ENCODE results near the gene KRT6A. TPM values are rescaled to one million over a fixed set of nuclear protein-coding genes. Genes with fewer than 3 reads are reported as not detected.
"Not testable (repeated sequence)": the region's sequence is repeated elsewhere in the genome, so short reads cannot be mapped to it uniquely, and the experiment has no call there.

Gene KRT6A
- total and polyA plus RNA-seq, 2 of the 13 experiments (the other 11 are each of a cell fraction or from before 2014, with no cell fraction given): 0.13 TPM; not detected in 1

DNA sequence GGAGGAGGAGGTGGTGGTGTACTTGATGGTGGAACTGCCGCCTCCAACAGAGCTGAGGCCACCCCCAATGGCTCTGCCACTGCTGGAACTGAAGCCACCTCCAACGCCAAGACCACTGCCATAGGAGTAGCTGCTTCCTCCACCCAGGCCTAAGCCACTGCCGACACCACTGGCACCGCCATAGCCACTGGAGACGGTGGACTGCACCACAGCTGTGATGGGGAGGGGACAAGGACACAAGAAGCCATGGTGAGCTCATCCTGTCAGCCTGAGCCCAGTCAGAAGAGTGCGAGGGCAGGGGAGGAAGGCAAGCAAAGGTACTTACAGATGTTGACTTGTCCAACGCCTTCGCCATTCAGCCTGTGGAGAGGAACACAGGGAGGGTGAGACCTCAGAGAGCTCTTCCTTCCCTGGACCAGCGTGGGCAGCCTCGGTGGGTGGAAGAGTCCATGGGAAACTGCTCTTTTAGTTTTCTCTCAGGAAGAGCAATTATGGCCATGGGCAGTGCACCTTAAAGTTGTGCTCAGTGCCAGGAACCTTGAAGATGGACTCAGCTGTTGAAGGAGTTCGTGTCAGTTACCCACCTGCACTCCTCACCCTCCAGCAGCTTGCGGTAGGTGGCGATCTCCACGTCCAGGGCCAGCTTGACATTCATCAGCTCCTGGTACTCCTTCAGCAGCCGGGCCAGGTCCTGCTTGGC lies 5.2 kb downstream of the KRT6A start:
- H3K27me3 ChIP-seq (ENCODE audit: control insufficient read depth in 1 of 2, insufficient read depth in 2 of 2, low read length in 2 of 2): peaks cover 0 to 11% of the 10 kb centered on the region in 2 experiments; a peak in 2 of 5 replicates
- H2AFZ ChIP-seq (ENCODE audit: low read length); ATAC-seq; H3K4me3 ChIP-seq (replicated peaks in 1 of 3; ENCODE audit: insufficient read depth in 1 of 3, low read depth in 2 of 3, low read length in 3 of 3); H3K4me1 ChIP-seq (ENCODE audit: insufficient read depth, low read length); H3K36me3 ChIP-seq (replicated peaks in 1 of 2; ENCODE audit: control insufficient read depth in 1 of 2, insufficient read depth in 2 of 2, low read length in 2 of 2); H3K79me2 ChIP-seq (ENCODE audit: insufficient read depth, low read length); DNase-seq (ENCODE audit: low spot score); BruUV-seq (replicated peaks); H3K4me2 ChIP-seq (ENCODE audit: low read depth, low read length); POLR2A ChIA-PET; H3K27ac ChIP-seq (ENCODE audit: extremely low read length, insufficient read depth, low read length); CTCF ChIA-PET (ENCODE audit: low intra/inter-chr PET ratio, low total read pairs); FAIRE-seq; H3K9me3 ChIP-seq (ENCODE audit: low read length); H4K20me1 ChIP-seq (ENCODE audit: insufficient read depth, low read length); intact Hi-C loops (cut with micrococcal nuclease; ENCODE audit: unreplicated experiment); in situ Hi-C loops (cut with HindIII; ENCODE audit: extremely low pct_ligation_motif_present, low pct_unique_long_range_greater_than_20kb); H3K9ac ChIP-seq (ENCODE audit: insufficient read depth, low read depth, low read length): not testable (repeated sequence)
- 18% methylated on average over 4 of the region's 15 CpGs for WGBS (ENCODE audit: low lambda C conversion rate)

DNA sequence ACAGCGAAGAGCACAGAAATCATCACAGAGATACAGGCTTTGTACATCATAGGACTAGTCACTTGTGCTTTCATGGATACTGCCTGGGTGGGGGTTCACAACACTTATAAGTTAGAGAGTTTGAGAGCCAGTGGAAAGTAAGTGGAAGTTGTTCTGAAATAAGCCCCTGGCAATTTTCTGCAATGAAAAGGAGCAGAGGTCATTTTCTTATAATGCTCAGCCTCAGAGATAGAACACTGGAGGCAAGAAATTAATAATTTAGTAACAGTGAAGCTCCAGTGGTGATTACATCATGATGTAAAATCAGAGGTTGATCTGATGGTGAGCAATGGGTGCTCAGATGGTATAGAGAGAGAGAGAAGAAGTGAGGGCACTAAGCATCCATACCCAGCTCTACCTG lies 5.8 kb downstream of the KRT6A start:
- ATAC-seq: no peak
- no TSS peak for BruUV-seq (replicated peaks)

More for the DNA sequence above, 5.8 kb downstream of the KRT6A start:
- Histone ChIP-seq H3K27ac (ENCODE audit: extremely low read length, insufficient read depth, low read length) (no peak overlapping the region), H3K79me2 (ENCODE audit: insufficient read depth, low read length) (no peaks in the 10 kb centered on the region), H3K4me3 (replicated peaks in 1 of 3; ENCODE audit: insufficient read depth in 1 of 3, low read depth in 2 of 3, low read length in 3 of 3) (no peak overlapping the region), H3K36me3 (replicated peaks in 1 of 2; ENCODE audit: control insufficient read depth in 1 of 2, insufficient read depth in 2 of 2, low read length in 2 of 2) (no peaks in the 10 kb centered on the region), H4K20me1 (ENCODE audit: insufficient read depth, low read length) (no peaks in the 10 kb centered on the region), H3K4me1 (ENCODE audit: insufficient read depth, low read length) (no peaks in the 10 kb centered on the region), H3K27me3 (ENCODE audit: control insufficient read depth in 1 of 2, insufficient read depth in 2 of 2, low read length in 2 of 2) (peaks cover 0 to 9% of the 10 kb centered on the region in 2 experiments; a peak in 2 of 5 replicates), H3K9me3 (ENCODE audit: low read length) (no peaks in the 10 kb centered on the region), H3K9ac (ENCODE audit: insufficient read depth, low read depth, low read length) (no peak overlapping the region), H2AFZ (ENCODE audit: low read length) (no peak overlapping the region), H3K4me2 (ENCODE audit: low read depth, low read length) (no peak overlapping the region)
- DNase-seq (ENCODE audit: low spot score) (no peak), FAIRE-seq (no peak)
- TF ChIP-seq, protein P1, sequence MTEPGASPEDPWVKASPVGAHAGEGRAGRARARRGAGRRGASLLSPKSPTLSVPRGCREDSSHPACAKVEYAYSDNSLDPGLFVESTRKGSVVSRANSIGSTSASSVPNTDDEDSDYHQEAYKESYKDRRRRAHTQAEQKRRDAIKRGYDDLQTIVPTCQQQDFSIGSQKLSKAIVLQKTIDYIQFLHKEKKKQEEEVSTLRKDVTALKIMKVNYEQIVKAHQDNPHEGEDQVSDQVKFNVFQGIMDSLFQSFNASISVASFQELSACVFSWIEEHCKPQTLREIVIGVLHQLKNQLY (CRISPR knock-in tag; IDR thresholded peaks at IDR 0.05): no peak
- TF ChIP-seq SPEN (CRISPR knock-in tag; IDR thresholded peaks at IDR 0.05; ENCODE audit: low read depth) (no peak), ZNF782 (CRISPR knock-in tag; IDR thresholded peaks at IDR 0.05; ENCODE audit: borderline replicate concordance) (no peak), CENPT (CRISPR knock-in tag; IDR thresholded peaks at IDR 0.05; ENCODE audit: low read depth) (no peak), RORA (CRISPR knock-in tag; IDR thresholded peaks at IDR 0.05) (no peak), NONO (IDR thresholded peaks at IDR 0.05) (no peak), NONO (CRISPR knock-in tag; conservative IDR thresholded peaks at IDR 0.05) (no peak)
- in situ Hi-C loops (cut with HindIII; ENCODE audit: extremely low pct_ligation_motif_present, low pct_unique_long_range_greater_than_20kb) (no loop called here), intact Hi-C loops (cut with micrococcal nuclease; ENCODE audit: unreplicated experiment) (no loop called here)
- CTCF ChIA-PET (ENCODE audit: low intra/inter-chr PET ratio, low total read pairs): no interaction called here
- WGBS (ENCODE audit: low lambda C conversion rate): 0% methylated on average over 1 of the region's 1 CpG
- POLR2A ChIA-PET: no interaction called here
